Measurements from ENCODE around the gene PDE3A.

DNA sequence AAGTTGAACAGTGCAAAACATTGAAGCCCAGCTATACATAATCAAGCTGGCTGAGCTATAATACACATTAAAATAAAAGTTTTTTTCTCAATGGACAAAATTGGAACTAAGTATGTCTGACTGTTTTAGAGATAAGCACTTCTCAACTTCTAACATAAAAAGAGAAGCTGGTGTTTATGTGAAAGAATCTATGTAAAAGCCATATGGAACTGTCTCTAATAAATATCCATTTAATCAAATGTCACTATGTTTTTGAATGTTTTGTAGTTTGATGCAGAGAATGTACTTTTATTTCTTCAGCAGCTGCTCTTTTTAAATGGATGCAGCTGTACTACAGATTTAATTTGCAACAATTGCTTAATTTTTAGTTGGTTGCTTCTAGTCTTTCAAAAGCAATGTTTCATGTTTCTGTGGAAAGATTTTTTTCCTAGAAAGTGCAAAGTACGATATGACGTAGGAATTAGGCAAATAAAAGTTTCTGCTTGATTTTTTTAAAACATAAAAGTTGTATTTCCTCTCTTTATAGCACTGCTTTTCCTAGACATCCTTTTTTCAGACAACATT lies 114.2 kb downstream of the PDE3A start:
- TF ChIP-seq, protein P1, sequence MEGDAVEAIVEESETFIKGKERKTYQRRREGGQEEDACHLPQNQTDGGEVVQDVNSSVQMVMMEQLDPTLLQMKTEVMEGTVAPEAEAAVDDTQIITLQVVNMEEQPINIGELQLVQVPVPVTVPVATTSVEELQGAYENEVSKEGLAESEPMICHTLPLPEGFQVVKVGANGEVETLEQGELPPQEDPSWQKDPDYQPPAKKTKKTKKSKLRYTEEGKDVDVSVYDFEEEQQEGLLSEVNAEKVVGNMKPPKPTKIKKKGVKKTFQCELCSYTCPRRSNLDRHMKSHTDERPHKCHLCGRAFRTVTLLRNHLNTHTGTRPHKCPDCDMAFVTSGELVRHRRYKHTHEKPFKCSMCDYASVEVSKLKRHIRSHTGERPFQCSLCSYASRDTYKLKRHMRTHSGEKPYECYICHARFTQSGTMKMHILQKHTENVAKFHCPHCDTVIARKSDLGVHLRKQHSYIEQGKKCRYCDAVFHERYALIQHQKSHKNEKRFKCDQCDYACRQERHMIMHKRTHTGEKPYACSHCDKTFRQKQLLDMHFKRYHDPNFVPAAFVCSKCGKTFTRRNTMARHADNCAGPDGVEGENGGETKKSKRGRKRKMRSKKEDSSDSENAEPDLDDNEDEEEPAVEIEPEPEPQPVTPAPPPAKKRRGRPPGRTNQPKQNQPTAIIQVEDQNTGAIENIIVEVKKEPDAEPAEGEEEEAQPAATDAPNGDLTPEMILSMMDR (IDR thresholded peaks at IDR 0.05): no peak
- no peak for TF ChIP-seq POLR2AphosphoS5 (IDR thresholded peaks at IDR 0.05)
- no peak for TF ChIP-seq EP300 (IDR thresholded peaks at IDR 0.05)
- TF ChIP-seq POLR2A (IDR thresholded peaks at IDR 0.05): no peak
